GM23338 (cell line): ENCODE measurements around the gene CCDC152.

Experiments
- CREB1 ChIP-seq: fragments of 250-450 bp; sonication (Bioruptor Pico); IDR thresholded peaks from 2 replicates; pipeline ENCODE4 v1.5.0; 2020; ENCODE audit warnings: low read depth, mild to moderate bottlenecking, moderate library complexity
- EZH2 ChIP-seq: fragments of 200-600 bp; sonication (generic); IDR thresholded peaks from one replicate; pipeline ENCODE4 v1.8.0; 2017; ENCODE audit warnings: antibody characterized with exemption, mild to moderate bottlenecking, low read depth; ENCODE audit not compliant: unreplicated experiment
- EZH2phosphoT487 ChIP-seq: fragments of 200-600 bp; sonication (generic); IDR thresholded peaks from one replicate; pipeline ENCODE4 v1.8.1; 2018; ENCODE audit warnings: antibody characterized with exemption; ENCODE audit not compliant: unreplicated experiment
- JUNB ChIP-seq: IDR thresholded peaks from one replicate; pipeline ENCODE4 v1.6.1; 2016; ENCODE audit warnings: antibody characterized with exemption; ENCODE audit not compliant: unreplicated experiment
- NANOG ChIP-seq: IDR thresholded peaks from 2 replicates; pipeline ENCODE4 v1.6.1; 2016; ENCODE audit warnings: antibody characterized with exemption, borderline replicate concordance
- POLR2AphosphoS5 ChIP-seq: IDR thresholded peaks from 2 replicates; pipeline ENCODE4 v1.6.1; 2016; ENCODE audit warnings: antibody characterized with exemption, low read depth
- STAT1 ChIP-seq: IDR thresholded peaks from one replicate; pipeline ENCODE4 v1.6.1; 2016; ENCODE audit warnings: antibody characterized with exemption; ENCODE audit not compliant: unreplicated experiment
- ZNF114 ChIP-seq: fragments of 250-450 bp; sonication (Bioruptor Pico); IDR thresholded peaks from 2 replicates; pipeline ENCODE4 v1.5.0; 2020; ENCODE audit warnings: mild to moderate bottlenecking, moderate library complexity
- ZNF331 ChIP-seq: fragments of 250-450 bp; sonication (Bioruptor Pico); IDR thresholded peaks from 2 replicates; pipeline ENCODE4 v1.5.0; 2020; ENCODE audit warnings: low read depth, mild to moderate bottlenecking, moderate library complexity
- TF ChIP-seq, protein P1 (sequence below), 2 experiments: fragments of 200-600 bp in 1 of 2; sonication (generic) in 1 of 2; conservative IDR thresholded peaks; 2 replicates each; pipeline versions ENCODE4 v1.5.1 to v1.6.1; 2016 to 2017; ENCODE audit warnings: antibody characterized with exemption in 2 of 2, low read depth in 2 of 2, mild to moderate bottlenecking in 2 of 2, moderate library complexity in 1 of 2
- TF ChIP-seq, protein P2 (sequence below): IDR thresholded peaks from one replicate; pipeline ENCODE4 v1.6.1; 2018; ENCODE audit warnings: antibody characterized with exemption; ENCODE audit not compliant: unreplicated experiment
- TF ChIP-seq, protein P3 (sequence below): IDR thresholded peaks from 2 replicates; pipeline ENCODE4 v1.6.1; 2016; ENCODE audit warnings: antibody characterized with exemption
- TF ChIP-seq, protein P4 (sequence below): fragments of 250-450 bp; sonication (Bioruptor Pico); IDR thresholded peaks from 2 replicates; pipeline ENCODE4 v1.5.0; 2020; ENCODE audit warnings: mild to moderate bottlenecking, moderate library complexity

DNA sequence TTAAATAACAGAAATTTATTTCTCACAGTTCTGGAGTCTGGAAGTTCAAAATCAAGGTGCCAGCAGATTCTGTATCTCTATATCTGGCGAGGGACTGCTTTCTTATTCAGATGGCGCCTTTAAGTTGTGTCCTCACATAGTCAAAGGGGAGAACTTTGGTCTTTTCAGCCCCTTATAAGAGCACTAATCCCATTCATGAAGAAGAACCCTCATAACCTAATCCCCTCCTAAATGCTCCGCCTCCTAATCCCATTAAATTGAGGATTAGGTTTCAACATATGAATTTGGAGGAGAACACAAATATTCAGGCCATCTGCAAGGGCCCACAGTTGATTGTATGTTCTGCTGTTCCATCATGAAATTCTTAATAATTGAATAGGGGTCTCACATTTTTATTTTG lies 10.8 kb upstream of the CCDC152 start:
- TF ChIP-seq, protein P1, sequence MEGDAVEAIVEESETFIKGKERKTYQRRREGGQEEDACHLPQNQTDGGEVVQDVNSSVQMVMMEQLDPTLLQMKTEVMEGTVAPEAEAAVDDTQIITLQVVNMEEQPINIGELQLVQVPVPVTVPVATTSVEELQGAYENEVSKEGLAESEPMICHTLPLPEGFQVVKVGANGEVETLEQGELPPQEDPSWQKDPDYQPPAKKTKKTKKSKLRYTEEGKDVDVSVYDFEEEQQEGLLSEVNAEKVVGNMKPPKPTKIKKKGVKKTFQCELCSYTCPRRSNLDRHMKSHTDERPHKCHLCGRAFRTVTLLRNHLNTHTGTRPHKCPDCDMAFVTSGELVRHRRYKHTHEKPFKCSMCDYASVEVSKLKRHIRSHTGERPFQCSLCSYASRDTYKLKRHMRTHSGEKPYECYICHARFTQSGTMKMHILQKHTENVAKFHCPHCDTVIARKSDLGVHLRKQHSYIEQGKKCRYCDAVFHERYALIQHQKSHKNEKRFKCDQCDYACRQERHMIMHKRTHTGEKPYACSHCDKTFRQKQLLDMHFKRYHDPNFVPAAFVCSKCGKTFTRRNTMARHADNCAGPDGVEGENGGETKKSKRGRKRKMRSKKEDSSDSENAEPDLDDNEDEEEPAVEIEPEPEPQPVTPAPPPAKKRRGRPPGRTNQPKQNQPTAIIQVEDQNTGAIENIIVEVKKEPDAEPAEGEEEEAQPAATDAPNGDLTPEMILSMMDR (conservative IDR thresholded peaks at IDR 0.05; ENCODE audit: low read depth in 2 of 2): no peak
- TF ChIP-seq POLR2AphosphoS5 (no peak), EZH2 (no peak), NANOG (no peak), EZH2phosphoT487 (no peak), ZNF331 (CRISPR knock-in tag) (no peak), JUNB (no peak), CREB1 (CRISPR knock-in tag) (no peak), ZNF114 (no peak), STAT1 (no peak)
- TF ChIP-seq, protein P2, sequence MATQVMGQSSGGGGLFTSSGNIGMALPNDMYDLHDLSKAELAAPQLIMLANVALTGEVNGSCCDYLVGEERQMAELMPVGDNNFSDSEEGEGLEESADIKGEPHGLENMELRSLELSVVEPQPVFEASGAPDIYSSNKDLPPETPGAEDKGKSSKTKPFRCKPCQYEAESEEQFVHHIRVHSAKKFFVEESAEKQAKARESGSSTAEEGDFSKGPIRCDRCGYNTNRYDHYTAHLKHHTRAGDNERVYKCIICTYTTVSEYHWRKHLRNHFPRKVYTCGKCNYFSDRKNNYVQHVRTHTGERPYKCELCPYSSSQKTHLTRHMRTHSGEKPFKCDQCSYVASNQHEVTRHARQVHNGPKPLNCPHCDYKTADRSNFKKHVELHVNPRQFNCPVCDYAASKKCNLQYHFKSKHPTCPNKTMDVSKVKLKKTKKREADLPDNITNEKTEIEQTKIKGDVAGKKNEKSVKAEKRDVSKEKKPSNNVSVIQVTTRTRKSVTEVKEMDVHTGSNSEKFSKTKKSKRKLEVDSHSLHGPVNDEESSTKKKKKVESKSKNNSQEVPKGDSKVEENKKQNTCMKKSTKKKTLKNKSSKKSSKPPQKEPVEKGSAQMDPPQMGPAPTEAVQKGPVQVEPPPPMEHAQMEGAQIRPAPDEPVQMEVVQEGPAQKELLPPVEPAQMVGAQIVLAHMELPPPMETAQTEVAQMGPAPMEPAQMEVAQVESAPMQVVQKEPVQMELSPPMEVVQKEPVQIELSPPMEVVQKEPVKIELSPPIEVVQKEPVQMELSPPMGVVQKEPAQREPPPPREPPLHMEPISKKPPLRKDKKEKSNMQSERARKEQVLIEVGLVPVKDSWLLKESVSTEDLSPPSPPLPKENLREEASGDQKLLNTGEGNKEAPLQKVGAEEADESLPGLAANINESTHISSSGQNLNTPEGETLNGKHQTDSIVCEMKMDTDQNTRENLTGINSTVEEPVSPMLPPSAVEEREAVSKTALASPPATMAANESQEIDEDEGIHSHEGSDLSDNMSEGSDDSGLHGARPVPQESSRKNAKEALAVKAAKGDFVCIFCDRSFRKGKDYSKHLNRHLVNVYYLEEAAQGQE: no peak
- TF ChIP-seq, protein P3, sequence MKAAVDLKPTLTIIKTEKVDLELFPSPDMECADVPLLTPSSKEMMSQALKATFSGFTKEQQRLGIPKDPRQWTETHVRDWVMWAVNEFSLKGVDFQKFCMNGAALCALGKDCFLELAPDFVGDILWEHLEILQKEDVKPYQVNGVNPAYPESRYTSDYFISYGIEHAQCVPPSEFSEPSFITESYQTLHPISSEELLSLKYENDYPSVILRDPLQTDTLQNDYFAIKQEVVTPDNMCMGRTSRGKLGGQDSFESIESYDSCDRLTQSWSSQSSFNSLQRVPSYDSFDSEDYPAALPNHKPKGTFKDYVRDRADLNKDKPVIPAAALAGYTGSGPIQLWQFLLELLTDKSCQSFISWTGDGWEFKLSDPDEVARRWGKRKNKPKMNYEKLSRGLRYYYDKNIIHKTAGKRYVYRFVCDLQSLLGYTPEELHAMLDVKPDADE: no peak
- TF ChIP-seq, protein P4, sequence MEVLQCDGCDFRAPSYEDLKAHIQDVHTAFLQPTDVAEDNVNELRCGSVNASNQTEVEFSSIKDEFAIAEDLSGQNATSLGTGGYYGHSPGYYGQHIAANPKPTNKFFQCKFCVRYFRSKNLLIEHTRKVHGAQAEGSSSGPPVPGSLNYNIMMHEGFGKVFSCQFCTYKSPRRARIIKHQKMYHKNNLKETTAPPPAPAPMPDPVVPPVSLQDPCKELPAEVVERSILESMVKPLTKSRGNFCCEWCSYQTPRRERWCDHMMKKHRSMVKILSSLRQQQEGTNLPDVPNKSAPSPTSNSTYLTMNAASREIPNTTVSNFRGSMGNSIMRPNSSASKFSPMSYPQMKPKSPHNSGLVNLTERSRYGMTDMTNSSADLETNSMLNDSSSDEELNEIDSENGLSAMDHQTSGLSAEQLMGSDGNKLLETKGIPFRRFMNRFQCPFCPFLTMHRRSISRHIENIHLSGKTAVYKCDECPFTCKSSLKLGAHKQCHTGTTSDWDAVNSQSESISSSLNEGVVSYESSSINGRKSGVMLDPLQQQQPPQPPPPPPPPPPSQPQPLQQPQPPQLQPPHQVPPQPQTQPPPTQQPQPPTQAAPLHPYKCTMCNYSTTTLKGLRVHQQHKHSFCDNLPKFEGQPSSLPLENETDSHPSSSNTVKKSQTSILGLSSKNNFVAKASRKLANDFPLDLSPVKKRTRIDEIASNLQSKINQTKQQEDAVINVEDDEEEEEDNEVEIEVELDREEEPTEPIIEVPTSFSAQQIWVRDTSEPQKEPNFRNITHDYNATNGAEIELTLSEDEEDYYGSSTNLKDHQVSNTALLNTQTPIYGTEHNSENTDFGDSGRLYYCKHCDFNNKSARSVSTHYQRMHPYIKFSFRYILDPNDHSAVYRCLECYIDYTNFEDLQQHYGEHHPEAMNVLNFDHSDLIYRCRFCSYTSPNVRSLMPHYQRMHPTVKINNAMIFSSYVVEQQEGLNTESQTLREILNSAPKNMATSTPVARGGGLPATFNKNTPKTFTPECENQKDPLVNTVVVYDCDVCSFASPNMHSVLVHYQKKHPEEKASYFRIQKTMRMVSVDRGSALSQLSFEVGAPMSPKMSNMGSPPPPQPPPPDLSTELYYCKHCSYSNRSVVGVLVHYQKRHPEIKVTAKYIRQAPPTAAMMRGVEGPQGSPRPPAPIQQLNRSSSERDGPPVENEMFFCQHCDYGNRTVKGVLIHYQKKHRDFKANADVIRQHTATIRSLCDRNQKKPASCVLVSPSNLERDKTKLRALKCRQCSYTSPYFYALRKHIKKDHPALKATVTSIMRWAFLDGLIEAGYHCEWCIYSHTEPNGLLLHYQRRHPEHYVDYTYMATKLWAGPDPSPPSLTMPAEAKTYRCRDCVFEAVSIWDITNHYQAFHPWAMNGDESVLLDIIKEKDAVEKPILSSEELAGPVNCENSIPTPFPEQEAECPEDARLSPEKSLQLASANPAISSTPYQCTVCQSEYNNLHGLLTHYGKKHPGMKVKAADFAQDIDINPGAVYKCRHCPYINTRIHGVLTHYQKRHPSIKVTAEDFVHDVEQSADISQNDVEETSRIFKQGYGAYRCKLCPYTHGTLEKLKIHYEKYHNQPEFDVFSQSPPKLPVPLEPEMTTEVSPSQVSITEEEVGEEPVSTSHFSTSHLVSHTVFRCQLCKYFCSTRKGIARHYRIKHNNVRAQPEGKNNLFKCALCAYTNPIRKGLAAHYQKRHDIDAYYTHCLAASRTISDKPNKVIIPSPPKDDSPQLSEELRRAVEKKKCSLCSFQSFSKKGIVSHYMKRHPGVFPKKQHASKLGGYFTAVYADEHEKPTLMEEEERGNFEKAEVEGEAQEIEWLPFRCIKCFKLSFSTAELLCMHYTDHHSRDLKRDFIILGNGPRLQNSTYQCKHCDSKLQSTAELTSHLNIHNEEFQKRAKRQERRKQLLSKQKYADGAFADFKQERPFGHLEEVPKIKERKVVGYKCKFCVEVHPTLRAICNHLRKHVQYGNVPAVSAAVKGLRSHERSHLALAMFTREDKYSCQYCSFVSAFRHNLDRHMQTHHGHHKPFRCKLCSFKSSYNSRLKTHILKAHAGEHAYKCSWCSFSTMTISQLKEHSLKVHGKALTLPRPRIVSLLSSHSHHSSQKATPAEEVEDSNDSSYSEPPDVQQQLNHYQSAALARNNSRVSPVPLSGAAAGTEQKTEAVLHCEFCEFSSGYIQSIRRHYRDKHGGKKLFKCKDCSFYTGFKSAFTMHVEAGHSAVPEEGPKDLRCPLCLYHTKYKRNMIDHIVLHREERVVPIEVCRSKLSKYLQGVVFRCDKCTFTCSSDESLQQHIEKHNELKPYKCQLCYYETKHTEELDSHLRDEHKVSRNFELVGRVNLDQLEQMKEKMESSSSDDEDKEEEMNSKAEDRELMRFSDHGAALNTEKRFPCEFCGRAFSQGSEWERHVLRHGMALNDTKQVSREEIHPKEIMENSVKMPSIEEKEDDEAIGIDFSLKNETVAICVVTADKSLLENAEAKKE (CRISPR knock-in tag): no peak
